Right cardiac atrium (tissue), 5 donors: ENCODE data around the gene TTLL13. TPM values are rescaled to one million over a fixed set of nuclear protein-coding genes. Genes with fewer than 3 reads are reported as not detected.

Experiments used
- ATAC-seq, 2 donors: fragments of 200-7000 bp; cut with Tn5 transposase; one replicate each; pipeline versions ENCODE4 v1.8.0 to v1.9.1; 2020; ENCODE audit warnings: moderate library complexity in 2 of 2, mild to moderate bottlenecking in 1 of 2
- DNase-seq, 3 donors: peaks; one replicate each; pipeline ENCODE4 v3.0.0-alpha.2; 2020
- H3K27ac ChIP-seq: one replicate; pipeline ENCODE4 v1.5.1; 2013; ENCODE audit warnings: mild to moderate bottlenecking, low read length, control low read depth, moderate library complexity
- H3K27me3 ChIP-seq: one replicate; pipeline ENCODE4 v1.6.1; 2013; ENCODE audit not compliant: control insufficient read depth, insufficient read depth
- H3K4me1 ChIP-seq: one replicate; pipeline ENCODE4 v1.6.1; 2013; ENCODE audit warnings: low read length; ENCODE audit not compliant: control insufficient read depth, insufficient read depth
- H3K4me3 ChIP-seq: one replicate; pipeline ENCODE4 v1.5.1; 2013; ENCODE audit warnings: low read length, control low read depth
- H3K9me3 ChIP-seq: one replicate; pipeline ENCODE4 v1.6.1; 2013; ENCODE audit warnings: low read length; ENCODE audit not compliant: control insufficient read depth
- WGBS: extraction: QIAGEN DNeasy Blood & Tissue Kit; methylation state at CpG from one replicate; pipeline ENCODE4 v1.1.7; 2013; 5-methylcytosine and 5-hydroxymethylcytosine counted together
- intact Hi-C, 4 donors: fragments of 100-400 bp; cut with DNase I; formaldehyde crosslinking; loops; one replicate each; pipeline versions ENCODE4 v1.11.0 to v1.14.0; 2022 to 2023
- polyA plus RNA-seq: library from polyadenylated mRNA; stranded (reverse); fragments of 200-250 nt; gene quantifications from one replicate; pipeline ENCODE4 v1.2.3, GENCODE V29; 2013
- total RNA-seq, 4 donors: library from RNA; stranded (reverse); fragmentation: NEBNext Ultra II Directional; extraction: Animal tissue kit (Norgen Biotek cat#: 25700); gene quantifications; one replicate each; pipeline ENCODE4 v1.2.1, GENCODE V29; 2021
- donor health status: healthy with polysubstance abuse.
- donor health status: DM: no; HTN: yes; CAD: no.
- donor health status: DM: no; HTN: no; CAD: no.
- donor health status: DM: no; HTN: yes; CAD: no; lungs with severe emphysema.
- donor health status: DM: yes; HTN: yes; CAD: no.

Gene TTLL13
- total and polyA plus RNA-seq, 5 donors, result 0.24 to 0.72 (median 0.54) TPM; not detected in 2

DNA sequence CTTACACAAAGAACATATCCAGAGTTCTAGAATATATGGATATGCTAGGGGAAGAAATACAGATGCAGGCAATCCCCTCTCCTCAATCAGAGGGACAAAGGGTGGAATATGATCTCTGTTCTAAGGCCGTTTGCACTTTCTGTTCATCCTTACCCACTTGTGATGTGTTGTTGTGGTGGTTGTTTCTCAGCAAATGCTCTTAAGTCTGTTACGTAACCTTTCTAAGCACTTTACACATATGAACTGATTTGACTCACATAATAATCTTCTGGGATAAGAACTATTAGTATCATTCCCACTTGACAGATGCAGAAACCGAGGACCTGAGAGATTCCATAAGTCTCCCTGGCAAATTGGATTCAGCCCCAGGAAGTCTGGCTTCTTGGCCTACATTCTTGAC is 56.6 kb downstream of the TTLL13 start:
- no peaks in the 10 kb centered on the region for H3K27me3 ChIP-seq
- DNase-seq, result no peak
- intact Hi-C loops, result no loop called here
- no peak overlapping the region for H3K27ac ChIP-seq
- ATAC-seq, result no peak
- H3K4me1 ChIP-seq, result peaks cover 2% of the 10 kb centered on the region
- WGBS, result 68% methylated on average over 3 of the region's 3 CpGs
- no peak overlapping the region for H3K4me3 ChIP-seq
- H3K9me3 ChIP-seq, result no peaks in the 10 kb centered on the region

DNA sequence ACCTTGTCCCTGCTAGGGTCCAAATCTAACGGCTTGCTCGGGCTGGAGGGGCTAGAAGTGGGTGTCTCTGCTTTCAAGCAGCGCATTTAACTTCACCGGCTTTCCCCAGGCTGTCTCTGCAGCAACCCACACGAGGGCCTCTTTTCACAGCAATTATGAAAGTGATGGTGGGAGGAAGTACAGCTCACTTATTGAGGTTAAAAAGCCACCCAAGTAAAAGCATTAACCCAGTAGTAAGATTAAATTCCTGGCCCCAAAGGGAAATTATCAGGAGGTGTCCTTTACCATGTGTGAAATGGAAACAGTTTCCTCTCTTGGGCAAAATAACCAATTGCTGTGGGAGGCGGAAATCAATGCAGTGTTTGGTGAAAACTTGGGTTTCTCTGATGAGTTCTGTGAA is 57.2 kb downstream of the TTLL13 start:
- Histone ChIP-seq H3K9me3 (no peaks in the 10 kb centered on the region), H3K27me3 (no peaks in the 10 kb centered on the region), H3K27ac (peak overlapping the region; percentile 45), H3K4me3 (no peak overlapping the region), H3K4me1 (peaks cover 2% of the 10 kb centered on the region)
- no peak for DNase-seq
- intact Hi-C loops, result no loop called here
- ATAC-seq, result no peak
- WGBS, result 46% methylated on average over 6 of the region's 6 CpGs

DNA sequence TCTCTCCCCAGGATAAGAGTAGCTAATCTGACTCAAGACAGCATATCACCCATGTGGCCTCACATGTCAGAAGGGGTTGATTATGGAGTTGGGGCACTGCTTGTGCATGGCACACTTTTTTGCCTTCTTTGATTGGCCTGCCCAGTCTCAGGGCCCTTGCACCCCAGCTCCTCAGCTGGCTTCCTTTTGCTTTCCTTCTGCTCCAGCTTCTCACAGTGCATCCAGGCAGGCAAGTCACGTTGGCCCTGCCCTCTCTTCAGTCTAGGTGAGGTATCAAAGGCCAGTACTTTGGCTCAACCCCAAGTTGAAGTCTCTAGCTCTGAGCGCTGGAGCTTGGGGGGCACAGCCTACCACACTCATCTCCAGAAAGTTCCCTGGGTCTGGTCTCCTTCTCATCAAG is 58.3 kb downstream of the TTLL13 start:
- no peaks in the 10 kb centered on the region for H3K27me3 ChIP-seq
- H3K4me1 ChIP-seq, result peaks cover 2% of the 10 kb centered on the region
- intact Hi-C loops, result no loop called here
- ATAC-seq (no peak), DNase-seq (no peak)
- 80% methylated on average over 2 of the region's 2 CpGs for WGBS
- H3K9me3 ChIP-seq, result no peaks in the 10 kb centered on the region
- H3K27ac ChIP-seq, result no peak overlapping the region
- H3K4me3 ChIP-seq, result no peak overlapping the region

DNA sequence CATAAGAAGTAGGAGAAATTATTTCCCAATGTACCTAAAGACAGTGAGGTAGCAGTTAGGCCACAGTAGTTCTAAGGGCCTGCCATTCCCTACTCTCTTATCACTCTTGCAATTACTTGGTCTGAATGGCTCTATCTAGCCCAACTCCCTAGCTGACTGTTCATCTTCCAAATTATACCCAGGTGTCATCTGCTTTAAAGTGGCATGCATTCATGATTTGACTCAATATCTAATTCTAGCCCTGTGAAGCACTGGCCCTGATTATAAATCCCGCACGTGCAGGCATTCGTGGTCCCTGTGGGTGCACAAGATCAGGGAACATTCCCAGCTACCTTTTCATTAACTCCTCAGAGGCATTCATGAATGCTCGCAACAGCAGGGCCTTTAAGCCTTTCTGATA is 59.7 kb downstream of the TTLL13 start:
- ATAC-seq (no peak), DNase-seq (no peak)
- no peaks in the 10 kb centered on the region for H3K27me3 ChIP-seq
- H3K4me3 ChIP-seq, result no peak overlapping the region
- no peak overlapping the region for H3K27ac ChIP-seq
- H3K9me3 ChIP-seq, result no peaks in the 10 kb centered on the region
- WGBS, result 84% methylated on average over 4 of the region's 4 CpGs
- H3K4me1 ChIP-seq, result peaks cover 2% of the 10 kb centered on the region
- intact Hi-C loops, result no loop called here

Other genes starting within 250 kb of the TTLL13 start
- gene ZNF710, start 248.2 kb upstream of the TTLL13 start, total RNA-seq, result 10 to 100 TPM in 1 of 4 donors, 1 to 10 TPM in 3; 6.0 to 10.2 (median 8.1) TPM
- gene ZNF710, start 248.2 kb upstream of the TTLL13 start, polyA plus RNA-seq, result 3.4 TPM
- gene IDH2, start 147.1 kb upstream of the TTLL13 start, total RNA-seq, result 100 to 1,000 TPM; 203 to 246 (median 221) TPM
- 275 TPM for gene IDH2, start 147.1 kb upstream of the TTLL13 start, polyA plus RNA-seq
- 10 to 100 TPM; 32.6 to 39.6 (median 33.5) TPM for gene SEMA4B, start 48.2 kb upstream of the TTLL13 start, total RNA-seq
- 16.4 TPM for gene SEMA4B, start 48.2 kb upstream of the TTLL13 start, polyA plus RNA-seq
- gene CIB1, start 15.6 kb upstream of the TTLL13 start, total RNA-seq, result 10 to 100 TPM; 69.5 to 70.7 (median 70.1) TPM
- gene CIB1, start 15.6 kb upstream of the TTLL13 start, polyA plus RNA-seq, result 95.8 TPM
- gene GDPGP1, start 15.3 kb upstream of the TTLL13 start, total RNA-seq, result 10 to 100 TPM; 10.6 to 20.5 (median 15.6) TPM
- 6.5 TPM for gene GDPGP1, start 15.3 kb upstream of the TTLL13 start, polyA plus RNA-seq
- 100 to 1,000 TPM; 135 to 159 (median 154) TPM for gene NGRN, start 16.1 kb downstream of the TTLL13 start, total RNA-seq
- 163 TPM for gene NGRN, start 16.1 kb downstream of the TTLL13 start, polyA plus RNA-seq
- 1 to 10 TPM; 3.1 to 6.4 (median 4.6) TPM for gene ZNF774, start 102.7 kb downstream of the TTLL13 start, total RNA-seq
- 2.0 TPM for gene ZNF774, start 102.7 kb downstream of the TTLL13 start, polyA plus RNA-seq
- gene IQGAP1, start 138.7 kb downstream of the TTLL13 start, total RNA-seq, result 10 to 100 TPM; 37.8 to 57.9 (median 53.8) TPM
- 30.0 TPM for gene IQGAP1, start 138.7 kb downstream of the TTLL13 start, polyA plus RNA-seq